Hematopoietic multipotent progenitor cell treated with erythropoietin and hydrocortisone succinate and interleukin-3 and kit ligand, for 15 days (in vitro differentiated cells): ENCODE measurements around the gene CAMKK2.
"Not testable (repeated sequence)": the region's sequence is repeated elsewhere in the genome, so short reads cannot be mapped to it uniquely, and the experiment has no call there.

Experiments
- DNase-seq: peaks from one replicate; pipeline ENCODE4 v3.0.0-alpha.2; 2015; ENCODE audit warnings: low spot score

Gene CAMKK2

GRCh38 chr12:121298411-121298810 lies 1.9 kb upstream of the CAMKK2 start:
- not testable (repeated sequence) for DNase-seq

- peak; percentile 14 for DNase-seq
These were observed 1.0 kb upstream of the CAMKK2 start for GRCh38 chr12:121297435-121297991.

GRCh38 chr12:121295746-121296617 lies 527 bp downstream of the CAMKK2 start:
- no peak for DNase-seq

- no peak for DNase-seq
These were observed 1.3 kb downstream of the CAMKK2 start for GRCh38 chr12:121295116-121295745.

- no peak for DNase-seq
These were observed 2.2 kb downstream of the CAMKK2 start for GRCh38 chr12:121294151-121294889.

GRCh38 chr12:121293603-121294002 lies 2.9 kb downstream of the CAMKK2 start:
- DNase-seq, result no peak

GRCh38 chr12:121290410-121290809 lies 6.1 kb downstream of the CAMKK2 start:
- DNase-seq, result no peak

- no peak for DNase-seq
These were observed 6.5 kb downstream of the CAMKK2 start for GRCh38 chr12:121289962-121290361.

GRCh38 chr12:121288986-121289385 lies 7.5 kb downstream of the CAMKK2 start:
- DNase-seq, result no peak

- no peak for DNase-seq
These were observed 8.2 kb downstream of the CAMKK2 start for GRCh38 chr12:121288158-121288845.

- no peak for DNase-seq
These were observed 9.1 kb downstream of the CAMKK2 start for GRCh38 chr12:121287267-121287954.

GRCh38 chr12:121285856-121286255 lies 10.7 kb downstream of the CAMKK2 start:
- no peak for DNase-seq

GRCh38 chr12:121284551-121285390 lies 11.7 kb downstream of the CAMKK2 start:
- no peak for DNase-seq

GRCh38 chr12:121283841-121284240 lies 12.7 kb downstream of the CAMKK2 start:
- no peak for DNase-seq

- no peak for DNase-seq
These were observed 13.1 kb downstream of the CAMKK2 start for GRCh38 chr12:121283388-121283787.

- DNase-seq, result peak; percentile 58
These were observed 13.6 kb downstream of the CAMKK2 start for GRCh38 chr12:121282910-121283309.

- DNase-seq, result no peak
These were observed 14.3 kb downstream of the CAMKK2 start for GRCh38 chr12:121282072-121282742.

- not testable (repeated sequence) for DNase-seq
These were observed 15.4 kb downstream of the CAMKK2 start for GRCh38 chr12:121281116-121281515.

- DNase-seq, result not testable (repeated sequence)
These were observed 16.0 kb downstream of the CAMKK2 start for GRCh38 chr12:121280531-121280930.

GRCh38 chr12:121279507-121279915 lies 17.0 kb downstream of the CAMKK2 start:
- DNase-seq, result no peak
